ENCODE data around the gene ARRDC2.

- TF ChIP-seq CTCF (IDR thresholded peaks at IDR 0.05) (no peak), EZH2 (IDR thresholded peaks at IDR 0.05; ENCODE audit: borderline replicate concordance, insufficient read depth, low read depth, low read length, poor library complexity, severe bottlenecking) (no peak)
Measured at GRCh38 chr19:18029617-18030338, 21.8 kb downstream of the ARRDC2 start.

Data from B cell (primary cell).